GM18951 (cell line): Measurements from ENCODE around the gene RAPH1.
"Not testable (repeated sequence)": the region's sequence is repeated elsewhere in the genome, so short reads cannot be mapped to it uniquely, and the experiment has no call there.

Source experiments
- POLR2A ChIP-seq: IDR thresholded peaks from 4 replicates; pipeline ENCODE4 v1.6.1; 2011; ENCODE audit warnings: mild to moderate bottlenecking; ENCODE audit not compliant: insufficient read length, insufficient read depth; ENCODE audit errors: extremely low read depth
- in situ Hi-C: fragments of 300-500 bp; cut with MboI; formaldehyde crosslinking; loops from one replicate; pipeline ENCODE4 v1.12.0; 2022; ENCODE audit warnings: low sequenced_read_pairs, mixed read lengths, inconsistent platforms; ENCODE audit not compliant: unreplicated experiment

The RAPH1 gene

DNA sequence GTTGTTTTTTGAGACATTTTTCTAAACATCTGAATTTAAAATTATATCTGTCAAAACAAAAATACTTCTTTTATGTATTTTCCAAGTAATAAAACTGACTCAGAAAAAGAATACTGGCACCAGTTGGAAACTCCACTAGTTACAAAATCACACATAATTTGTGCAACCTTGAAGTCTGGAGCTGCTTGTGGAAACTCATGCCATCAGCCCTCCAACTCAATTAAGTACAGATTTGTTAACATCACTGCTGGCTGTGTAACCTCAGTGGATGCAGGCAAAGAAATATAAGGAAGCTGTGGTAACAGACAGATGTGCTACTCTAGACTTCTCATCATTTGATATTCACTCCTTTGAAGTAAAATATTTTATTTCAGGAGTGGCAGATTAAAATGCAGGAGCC is 30.0 kb upstream of the RAPH1 start:
- in situ Hi-C loops = no loop called here
- TF ChIP-seq POLR2A = no peak

- in situ Hi-C loops = no loop called here
- TF ChIP-seq POLR2A = no peak
Measured at GRCh38 chr2:203562268-203562667, 27.2 kb upstream of the RAPH1 start.

DNA sequence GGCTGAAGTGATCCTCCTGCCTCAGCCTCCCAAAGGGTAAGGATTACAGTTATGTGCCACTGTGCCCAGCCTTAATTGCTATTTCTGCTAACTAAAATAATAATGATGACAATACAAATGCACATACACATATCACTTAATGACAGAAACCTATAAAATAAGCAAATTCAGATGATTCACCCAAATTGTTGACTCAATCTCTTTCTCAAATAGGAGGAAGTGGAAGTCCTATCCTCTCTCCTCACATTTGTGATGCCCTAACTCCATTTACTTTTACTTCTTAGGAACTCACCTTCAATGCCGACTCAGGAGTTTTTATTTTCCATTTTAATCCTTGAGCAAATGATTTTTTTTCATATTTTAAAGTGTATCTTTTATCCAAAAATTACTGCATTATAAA is 24.5 kb upstream of the RAPH1 start:
- in situ Hi-C loops = no loop called here

DNA sequence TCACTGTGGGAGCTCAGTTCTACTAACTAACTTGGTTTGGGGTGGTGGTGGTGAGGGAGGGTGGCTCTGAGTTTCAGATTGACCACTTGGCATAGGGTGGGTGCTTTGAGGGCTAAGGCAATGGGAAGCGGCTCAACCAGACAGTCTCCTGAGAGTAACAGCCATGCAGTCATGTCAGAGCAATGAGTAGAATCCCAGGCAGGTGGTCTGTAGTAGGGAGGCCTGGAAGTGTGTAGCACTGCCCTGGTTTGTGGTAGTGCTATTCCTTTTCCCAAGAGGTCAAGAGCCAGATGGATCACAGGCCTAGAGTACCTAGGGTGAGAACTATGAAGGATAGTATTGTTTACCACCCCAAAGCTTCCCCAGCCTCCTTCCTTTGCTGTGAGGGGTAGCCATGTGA is 18.7 kb upstream of the RAPH1 start:
- in situ Hi-C loops = no loop called here
- TF ChIP-seq POLR2A = no peak

More for the DNA sequence above, 24.5 kb upstream of the RAPH1 start:
- TF ChIP-seq POLR2A = no peak

DNA sequence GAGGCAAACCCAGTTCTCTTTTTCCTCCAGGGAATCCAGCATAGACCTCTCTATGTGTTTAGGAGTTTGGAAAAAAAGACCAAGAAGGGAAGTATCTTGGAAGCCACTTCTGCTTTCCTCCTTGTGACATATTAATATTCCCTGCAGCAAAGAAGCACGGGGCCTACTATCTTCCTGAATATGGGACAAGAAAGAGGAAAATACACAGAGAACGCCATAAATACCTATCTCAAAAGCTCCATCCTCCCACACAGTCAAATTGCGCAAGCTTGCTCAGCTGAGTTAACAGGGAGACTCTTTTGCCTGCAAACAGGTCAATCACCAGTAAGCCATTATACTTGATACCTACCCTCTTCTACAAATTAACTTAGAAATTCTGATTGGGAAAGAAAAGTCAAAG is 16.7 kb upstream of the RAPH1 start:
- in situ Hi-C loops = no loop called here

DNA sequence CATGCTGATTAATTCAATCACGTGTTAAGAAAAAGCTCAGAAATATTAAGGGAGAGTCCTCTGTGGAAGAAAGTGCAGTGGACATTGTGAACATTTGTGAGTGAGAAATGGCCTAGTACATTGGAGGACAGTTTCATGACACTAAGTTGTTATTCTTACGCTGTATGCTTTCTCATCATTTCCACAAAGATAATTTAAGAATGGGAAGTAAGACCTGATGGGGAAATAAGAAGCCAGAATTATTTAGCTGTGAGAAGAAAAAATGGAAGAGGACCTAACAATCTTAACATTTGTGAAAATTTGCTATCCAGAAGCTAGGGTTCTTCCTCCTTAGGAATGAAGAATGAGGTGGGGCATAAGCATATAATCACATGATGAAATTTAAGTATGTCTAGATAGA is 15.2 kb upstream of the RAPH1 start:
- in situ Hi-C loops = no loop called here
- TF ChIP-seq POLR2A = no peak

More for the DNA sequence above, 16.7 kb upstream of the RAPH1 start:
- TF ChIP-seq POLR2A = no peak

- in situ Hi-C loops = no loop called here
- TF ChIP-seq POLR2A = no peak
Measured at GRCh38 chr2:203549406-203549805, 14.3 kb upstream of the RAPH1 start.

DNA sequence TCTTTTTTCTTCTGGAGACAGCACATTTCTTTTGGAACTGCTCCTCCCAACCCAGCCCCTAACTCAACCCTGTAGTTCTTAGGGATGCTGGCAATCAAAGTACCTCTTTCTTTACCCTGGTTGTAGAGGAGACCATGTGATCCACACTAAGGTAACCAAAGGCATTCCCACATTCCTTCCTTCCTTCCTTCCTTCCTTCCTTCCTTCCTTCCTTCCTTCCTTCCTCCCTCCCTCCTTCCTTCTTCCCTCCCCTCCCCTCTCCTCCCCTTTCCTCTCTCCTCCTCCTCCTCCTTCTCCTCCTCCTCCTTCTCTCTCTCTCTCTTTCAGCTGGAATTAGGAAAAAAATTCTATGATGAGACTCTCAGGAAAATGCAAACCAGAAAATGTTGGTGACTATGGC is 13.8 kb upstream of the RAPH1 start:
- in situ Hi-C loops = no loop called here
- no peak for TF ChIP-seq POLR2A

- in situ Hi-C loops = no loop called here
- no peak for TF ChIP-seq POLR2A
Measured at GRCh38 chr2:203547356-203547755, 12.3 kb upstream of the RAPH1 start.

- in situ Hi-C loops = no loop called here
- no peak for TF ChIP-seq POLR2A
Measured at GRCh38 chr2:203544402-203544801, 9.3 kb upstream of the RAPH1 start.

- TF ChIP-seq POLR2A = no peak
- in situ Hi-C loops = no loop called here
Measured at GRCh38 chr2:203543898-203544328, 8.8 kb upstream of the RAPH1 start.

- in situ Hi-C loops = not testable (repeated sequence)
Measured at GRCh38 chr2:203540598-203540997, 5.5 kb upstream of the RAPH1 start.

DNA sequence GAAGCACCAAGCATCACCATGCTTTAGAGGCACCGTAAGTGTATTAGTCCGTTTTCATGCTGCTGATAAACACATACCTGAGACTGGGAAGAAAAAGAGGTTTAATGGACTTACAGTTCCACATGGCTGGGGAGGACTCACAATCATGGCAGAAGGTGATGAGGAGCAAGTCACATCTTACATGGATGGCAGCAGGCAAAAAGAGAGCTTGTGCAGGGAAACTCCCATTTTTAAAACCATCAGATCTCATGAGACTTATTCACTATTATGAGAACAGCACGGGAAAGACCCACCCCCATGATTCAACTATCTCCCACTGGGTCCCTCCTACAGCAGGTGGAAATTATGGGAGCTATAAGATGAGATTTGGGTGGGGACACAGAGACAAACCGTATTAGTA is 3.1 kb upstream of the RAPH1 start:
- in situ Hi-C loops = not testable (repeated sequence)

GRCh38 chr2:203536586-203536951 is 1.5 kb upstream of the RAPH1 start:
- in situ Hi-C loops = not testable (repeated sequence)

DNA sequence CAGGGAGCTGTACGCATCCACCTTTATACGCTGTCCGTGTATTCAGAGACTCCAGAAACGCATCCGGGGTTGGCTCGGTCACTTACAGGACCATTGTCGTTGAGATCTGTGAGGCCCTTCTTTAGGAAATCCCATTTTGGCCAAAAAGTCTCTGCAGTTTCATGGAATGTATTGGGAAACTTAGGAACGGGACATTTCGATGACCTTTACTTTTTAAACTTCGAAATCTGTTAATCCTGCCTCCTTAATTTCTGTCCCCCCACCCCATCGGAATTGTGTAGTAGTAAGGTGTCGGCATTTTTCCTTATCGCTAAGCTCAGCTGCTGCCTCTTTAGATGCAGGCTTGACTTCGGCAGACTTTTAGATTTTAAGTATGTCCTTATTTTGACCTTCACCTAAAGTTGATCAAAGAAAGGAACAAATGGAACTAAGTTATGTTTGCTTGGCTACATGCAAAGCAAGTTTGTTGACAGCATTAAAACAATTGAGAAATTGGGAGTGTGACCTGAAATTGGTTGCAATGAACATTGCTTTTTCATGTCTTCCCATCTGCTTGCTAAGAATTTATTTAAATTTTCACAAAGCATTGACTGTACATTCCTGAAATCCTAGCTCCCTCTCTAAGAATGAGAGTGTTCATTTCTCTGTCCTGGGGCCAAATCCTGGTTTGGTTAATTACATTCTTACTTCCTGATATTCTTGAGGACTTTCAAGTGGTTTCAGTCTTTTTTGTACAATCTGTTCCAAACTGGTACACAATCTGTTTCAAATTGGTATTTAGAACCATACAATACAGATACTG is 884 bp upstream of the RAPH1 start:
- in situ Hi-C loops = no loop called here
- no peak for TF ChIP-seq POLR2A
